HG03280 (cell line): Measurements from ENCODE around the gene ZNRF1.
"Not testable (repeated sequence)": the region's sequence is repeated elsewhere in the genome, so short reads cannot be mapped to it uniquely, and the experiment has no call there.

Experiments used
- ATAC-seq: cut with Tn5 transposase; IDR thresholded peaks from one replicate; pipeline ENCODE4 v1.9.1; 2021; ENCODE audit warnings: mild to moderate bottlenecking, moderate library complexity; ENCODE audit not compliant: unreplicated experiment

ZNRF1 gene

GRCh38 chr16:75026239-75026891, 27.5 kb downstream of the ZNRF1 start:
- not testable (repeated sequence) for ATAC-seq

DNA sequence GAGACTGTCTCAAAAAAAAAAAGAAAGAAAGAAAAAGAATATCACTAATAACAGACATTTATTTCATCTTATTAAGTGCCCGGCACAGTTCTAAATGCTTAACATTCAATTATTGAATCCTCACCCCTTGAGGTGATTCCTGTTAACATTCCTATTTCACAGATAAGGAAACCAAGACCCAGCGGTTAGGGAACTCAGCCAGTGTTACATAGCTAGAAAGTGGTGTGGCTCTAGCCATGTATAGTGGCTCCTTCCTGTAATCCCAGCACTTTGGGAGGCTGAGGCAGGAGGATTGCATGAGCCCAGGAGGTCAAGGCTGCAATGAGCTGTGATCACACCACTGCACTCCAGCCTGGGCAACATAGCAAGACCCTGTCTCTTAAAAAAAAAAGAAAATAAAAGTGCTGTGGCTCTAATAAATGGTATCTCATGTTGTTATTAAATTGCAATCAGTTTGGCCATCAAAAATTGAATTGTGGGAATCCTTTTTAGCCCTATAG, 28.1 kb downstream of the ZNRF1 start:
- ATAC-seq: no peak

DNA sequence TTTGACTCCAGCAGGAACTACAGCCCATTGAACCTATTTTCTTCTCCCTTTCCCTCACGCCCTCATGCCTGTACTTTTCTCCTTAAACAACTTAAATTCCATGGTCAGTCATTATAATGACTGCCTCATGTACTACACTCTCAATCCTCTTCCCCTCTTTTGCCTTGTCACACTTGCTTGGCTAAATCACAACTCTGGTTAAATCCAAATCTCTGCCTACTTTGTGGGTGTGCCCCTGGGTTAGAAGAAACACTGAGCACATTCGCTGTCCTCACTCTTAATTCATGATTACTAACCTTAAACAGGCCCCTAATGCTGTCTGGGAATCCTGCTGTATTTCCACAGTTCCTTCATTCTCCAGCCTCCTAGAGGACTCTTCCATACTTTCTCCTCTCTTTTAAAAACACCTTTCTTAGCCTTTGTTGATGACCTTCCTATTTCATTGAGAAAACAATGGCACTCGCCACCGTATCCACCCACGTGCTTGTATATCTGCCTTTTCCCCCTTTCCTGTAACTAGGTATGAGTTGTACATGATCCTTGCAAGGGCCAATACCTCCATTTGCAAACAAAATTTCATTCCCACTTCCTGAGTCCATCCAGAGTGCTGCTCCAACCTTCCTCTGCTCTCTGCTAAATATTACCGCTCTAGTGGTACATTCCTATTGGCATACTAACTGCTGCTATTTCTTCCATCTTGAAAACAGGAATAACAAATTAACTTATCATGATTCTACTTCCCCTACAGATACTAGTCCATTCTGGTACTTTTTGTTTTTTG, 28.9 kb downstream of the ZNRF1 start:
- no peak for ATAC-seq

- ATAC-seq: no peak
Measured at GRCh38 chr16:75028544-75029135, 29.8 kb downstream of the ZNRF1 start.

DNA sequence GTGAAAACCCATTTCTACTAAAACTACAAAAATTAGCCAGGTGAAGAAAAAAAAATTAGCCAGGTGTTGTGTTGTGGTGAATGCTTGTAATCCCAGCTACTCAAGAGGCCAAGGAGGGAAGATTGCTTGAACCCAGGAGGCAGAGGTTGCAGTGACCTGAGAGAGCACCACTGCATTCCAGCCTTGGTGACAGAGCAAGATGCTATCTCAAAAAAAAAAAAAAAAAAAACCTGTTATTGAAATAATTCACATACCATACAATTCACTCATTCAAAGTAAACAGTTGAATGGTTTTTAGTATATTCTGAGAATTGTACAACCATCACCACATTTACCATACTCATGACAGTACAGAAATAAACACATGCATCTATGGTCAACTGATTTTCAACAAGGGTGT, 31.0 kb downstream of the ZNRF1 start:
- no peak for ATAC-seq

- ATAC-seq: no peak
Measured at GRCh38 chr16:75032655-75033054, 33.8 kb downstream of the ZNRF1 start.

DNA sequence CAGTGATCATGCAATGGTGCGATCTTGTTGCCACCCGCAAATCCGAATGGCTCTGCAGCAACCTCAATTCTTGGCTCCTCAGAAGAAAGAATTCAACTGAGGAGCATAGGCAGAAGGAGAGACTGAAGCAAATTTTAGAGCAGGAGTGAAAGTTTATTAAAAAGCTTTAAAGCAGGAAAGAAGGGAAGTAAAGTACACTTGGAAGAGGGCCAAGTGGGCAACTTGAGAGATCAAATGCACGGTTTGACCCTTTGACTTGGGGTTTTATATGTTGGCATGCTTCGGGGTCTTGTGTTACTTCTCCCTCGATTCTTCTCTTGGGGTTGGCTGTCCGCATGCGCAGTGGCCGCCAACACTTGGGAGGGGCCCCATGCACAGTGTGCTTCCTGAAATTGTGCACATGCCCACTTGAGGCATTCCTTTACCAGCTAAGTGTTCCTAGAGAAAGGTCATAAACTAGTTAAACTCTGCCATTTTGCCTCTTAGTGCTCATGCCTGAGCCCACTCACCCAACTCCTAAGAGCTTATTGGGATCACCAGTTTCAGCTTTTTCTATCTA, 36.7 kb downstream of the ZNRF1 start:
- no peak for ATAC-seq

- no peak for ATAC-seq
Measured at GRCh38 chr16:75038036-75038858, 39.4 kb downstream of the ZNRF1 start.

GRCh38 chr16:75039941-75040340, 41.1 kb downstream of the ZNRF1 start:
- no peak for ATAC-seq

GRCh38 chr16:75042426-75043174, 43.8 kb downstream of the ZNRF1 start:
- no peak for ATAC-seq

GRCh38 chr16:75043175-75043895, 44.5 kb downstream of the ZNRF1 start:
- no peak for ATAC-seq

DNA sequence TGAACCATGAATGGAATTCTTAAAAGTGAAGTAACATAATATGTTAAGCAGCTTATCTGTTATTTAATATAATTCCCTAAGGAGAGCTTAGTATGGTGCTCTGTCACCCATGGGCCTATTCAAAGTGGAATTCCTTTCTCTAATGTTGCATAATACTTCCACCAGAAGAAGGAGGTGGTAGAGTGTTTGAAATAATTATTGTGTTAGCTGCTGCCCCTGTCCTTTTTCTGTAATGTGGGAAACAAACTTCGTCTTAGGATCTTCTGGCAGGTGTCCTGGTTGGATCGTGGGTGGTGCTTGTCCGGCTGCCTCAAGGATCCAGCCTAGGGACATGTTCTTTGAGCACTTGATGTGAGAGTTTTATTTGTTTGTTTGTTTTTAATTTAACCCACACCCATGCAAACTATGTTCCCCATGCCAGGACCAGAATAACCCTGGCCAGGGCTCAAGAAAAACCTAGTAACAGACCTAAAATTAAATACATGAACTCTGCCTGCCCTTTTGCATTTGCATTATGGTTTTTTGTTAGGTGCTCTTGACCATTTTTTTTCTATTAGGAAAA, 46.1 kb downstream of the ZNRF1 start:
- no peak for ATAC-seq

DNA sequence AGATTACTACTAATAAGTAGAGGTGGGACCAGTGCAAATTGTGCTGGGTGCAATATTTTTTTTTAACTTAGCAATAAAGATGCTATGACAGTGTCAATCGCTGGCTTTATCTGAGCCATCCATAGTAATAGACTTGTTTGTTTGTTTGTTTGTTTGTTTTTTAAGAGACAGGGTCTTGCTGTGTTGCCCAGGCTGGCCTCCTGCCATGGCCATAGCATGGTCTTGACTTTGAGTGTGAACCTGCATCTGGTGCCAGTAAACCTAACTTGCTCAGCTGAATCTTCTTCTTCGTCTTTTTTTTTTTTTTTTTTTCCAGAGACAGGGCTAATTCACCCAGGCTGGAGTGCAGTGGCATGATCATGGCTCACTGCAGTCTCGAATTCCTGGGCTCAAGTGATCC, 46.6 kb downstream of the ZNRF1 start:
- no peak for ATAC-seq

DNA sequence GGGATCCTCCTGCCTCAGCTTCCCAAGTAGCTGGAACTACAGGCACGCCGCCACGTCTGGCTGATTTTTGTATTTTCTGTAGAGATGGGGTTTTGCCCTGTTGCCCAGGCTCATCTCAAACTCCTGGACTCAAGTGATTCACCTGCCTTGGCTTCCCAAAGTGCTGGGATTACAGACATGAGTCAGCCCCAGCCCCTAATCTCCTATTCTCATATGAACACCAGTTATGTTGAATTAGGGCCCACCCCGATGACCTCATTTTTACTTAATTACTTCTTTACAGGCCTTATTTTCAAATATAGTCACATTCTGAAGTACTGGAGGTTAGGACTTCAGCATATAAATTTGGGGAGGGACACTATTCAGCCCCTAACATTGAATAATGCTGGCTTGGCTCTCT, 49.2 kb downstream of the ZNRF1 start:
- ATAC-seq: no peak

- ATAC-seq: no peak
Measured at GRCh38 chr16:75048530-75048929, 49.7 kb downstream of the ZNRF1 start.

- ATAC-seq: no peak
Measured at GRCh38 chr16:75052481-75053202, 53.8 kb downstream of the ZNRF1 start.

DNA sequence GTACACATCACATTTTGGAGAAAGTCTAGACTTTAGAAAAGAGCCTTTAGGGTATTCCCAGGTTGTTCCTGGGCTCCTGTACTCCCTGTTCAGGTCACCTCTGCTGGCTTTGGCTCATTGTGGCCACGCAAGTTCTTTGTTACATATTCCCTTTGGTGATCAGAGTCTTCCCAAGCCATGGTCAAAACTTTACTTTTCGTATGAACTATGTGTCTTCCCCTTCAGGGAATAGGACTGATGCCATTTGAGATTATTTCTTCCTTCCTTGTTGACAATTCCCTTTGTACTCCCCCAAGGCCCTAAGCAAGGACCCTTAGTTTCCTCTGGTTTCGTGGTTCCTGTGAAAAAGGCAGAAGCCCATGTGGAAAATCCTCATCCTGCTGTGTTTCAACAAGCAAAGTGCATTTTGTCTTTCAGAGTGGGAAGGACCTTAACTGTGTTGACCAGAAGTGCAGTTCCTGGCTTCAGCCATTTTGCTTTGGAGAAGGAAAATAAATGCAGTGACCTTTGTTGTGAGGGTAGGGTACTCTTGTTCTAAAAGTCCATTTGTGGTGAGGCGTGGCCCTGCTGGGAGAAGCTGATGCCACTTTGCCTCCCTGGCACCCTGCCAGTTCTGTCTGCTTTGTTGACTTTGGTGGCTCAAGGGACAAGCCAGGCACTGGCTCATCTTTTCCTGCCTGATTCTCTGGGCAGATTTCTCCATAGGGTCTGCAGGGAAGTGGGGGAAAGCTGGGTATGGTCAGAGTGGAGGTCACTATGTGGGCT, 55.1 kb downstream of the ZNRF1 start:
- ATAC-seq: no peak

- ATAC-seq: no peak
Measured at GRCh38 chr16:75054556-75054947, 55.7 kb downstream of the ZNRF1 start.
